Activated T-cell treated with anti-CD3 and anti-CD28 coated beads, Interleukin-2, amount 50 U/mL, for 72 hours (primary cell): ENCODE results near the gene UBA52. TPM values are rescaled to one million over a fixed set of nuclear protein-coding genes. Genes with fewer than 3 reads are reported as not detected.
"Not testable (repeated sequence)": the region's sequence is repeated elsewhere in the genome, so short reads cannot be mapped to it uniquely, and the experiment has no call there.

Source experiments
- ATAC-seq, 2 donors: fragments of 150-1000 bp; cut with Tn5 transposase; replicated peaks in 1 of 2; 2 replicates each; pipeline ENCODE4 v1.10.0; 2021; ENCODE audit warnings: moderate library complexity in 2 of 2, mild to moderate bottlenecking in 1 of 2
- DNase-seq, 2 donors: peaks; one replicate each; pipeline ENCODE4 v3.0.0; 2021 to 2022; ENCODE audit warnings: mixed read lengths in 1 of 2
- H3K27ac Mint-ChIP-seq: one replicate; pipeline ENCODE4 v1.8.0; 2022; ENCODE audit warnings: mild to moderate bottlenecking, moderate library complexity, mixed read lengths
- H3K27me3 Mint-ChIP-seq: one replicate; pipeline ENCODE4 v1.8.0; 2022; ENCODE audit warnings: low read depth, mixed read lengths
- H3K36me3 Mint-ChIP-seq, 2 donors: one replicate each; pipeline ENCODE4 v1.8.0; 2022; ENCODE audit warnings: mixed read lengths in 2 of 2, mild to moderate bottlenecking in 1 of 2; ENCODE audit not compliant: insufficient read depth in 2 of 2
- H3K4me1 Mint-ChIP-seq: one replicate; pipeline ENCODE4 v1.8.0; 2022; ENCODE audit warnings: low read depth, mixed read lengths
- H3K4me3 Mint-ChIP-seq, 2 donors: one replicate each; pipeline ENCODE4 v1.8.0; 2022; ENCODE audit warnings: mild to moderate bottlenecking in 2 of 2, mixed read lengths in 2 of 2, moderate library complexity in 2 of 2
- H3K9me3 Mint-ChIP-seq, 2 donors: one replicate each; pipeline ENCODE4 v1.8.0; 2022; ENCODE audit warnings: mixed read lengths in 2 of 2
- total RNA-seq, 2 donors: library from RNA; stranded (reverse); gene quantifications; one replicate each; pipeline ENCODE4 v1.2.3, GENCODE V29; 2022

UBA52 gene
- total RNA-seq, 2 donors from 2014 or later, result 1,602 TPM

GRCh38 chr19:18590273-18591272, 18.9 kb downstream of the UBA52 start:
- Mint-ChIP-seq H3K27ac (peak overlapping the region; percentile 31), H3K36me3 (peaks cover 0 to 2% of the 10 kb centered on the region in 2 donors), H3K9me3 (no peaks in the 10 kb centered on the region), H3K4me3 (peak overlapping the region; percentile 88 to 90), H3K27me3 (peaks cover 3% of the 10 kb centered on the region), H3K4me1 (peaks cover 53% of the 10 kb centered on the region)
- ATAC-seq, result no peak
- peak in 1 of 2 donors; percentile 42 for DNase-seq

- ATAC-seq (no peak), DNase-seq (no peak)
- Mint-ChIP-seq H3K4me3 (no peak overlapping the region), H3K27me3 (peaks cover 5% of the 10 kb centered on the region), H3K9me3 (no peaks in the 10 kb centered on the region), H3K36me3 (peaks cover 0 to 2% of the 10 kb centered on the region in 2 donors), H3K27ac (no peak overlapping the region), H3K4me1 (peaks cover 52% of the 10 kb centered on the region)
Observed at GRCh38 chr19:18591735-18592385, 20.2 kb downstream of the UBA52 start.

DNA sequence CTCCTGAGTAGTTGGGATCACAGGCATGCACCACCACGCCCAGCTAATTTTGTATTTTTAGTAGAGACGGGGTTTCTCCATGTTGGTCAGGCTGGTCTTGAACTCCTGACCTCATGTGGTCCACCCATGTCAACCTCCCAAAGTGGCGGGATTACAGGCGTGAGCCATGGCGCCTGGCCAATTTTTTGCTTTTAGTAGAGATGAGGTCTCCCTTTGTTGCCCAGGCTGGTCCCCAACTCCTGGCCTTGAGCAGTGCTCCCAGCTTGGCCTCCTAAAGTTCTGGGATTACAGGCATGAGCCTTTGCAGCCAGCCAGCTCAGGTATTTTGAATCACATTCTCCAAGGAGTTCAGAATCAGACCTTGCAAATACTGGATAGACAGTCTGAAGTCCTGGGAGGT, 21.1 kb downstream of the UBA52 start:
- H3K27me3 Mint-ChIP-seq, H3K9me3 Mint-ChIP-seq, DNase-seq, H3K27ac Mint-ChIP-seq, H3K4me3 Mint-ChIP-seq, ATAC-seq, H3K36me3 Mint-ChIP-seq: not testable (repeated sequence)
- H3K4me1 Mint-ChIP-seq, result peaks cover 47% of the 10 kb centered on the region

DNA sequence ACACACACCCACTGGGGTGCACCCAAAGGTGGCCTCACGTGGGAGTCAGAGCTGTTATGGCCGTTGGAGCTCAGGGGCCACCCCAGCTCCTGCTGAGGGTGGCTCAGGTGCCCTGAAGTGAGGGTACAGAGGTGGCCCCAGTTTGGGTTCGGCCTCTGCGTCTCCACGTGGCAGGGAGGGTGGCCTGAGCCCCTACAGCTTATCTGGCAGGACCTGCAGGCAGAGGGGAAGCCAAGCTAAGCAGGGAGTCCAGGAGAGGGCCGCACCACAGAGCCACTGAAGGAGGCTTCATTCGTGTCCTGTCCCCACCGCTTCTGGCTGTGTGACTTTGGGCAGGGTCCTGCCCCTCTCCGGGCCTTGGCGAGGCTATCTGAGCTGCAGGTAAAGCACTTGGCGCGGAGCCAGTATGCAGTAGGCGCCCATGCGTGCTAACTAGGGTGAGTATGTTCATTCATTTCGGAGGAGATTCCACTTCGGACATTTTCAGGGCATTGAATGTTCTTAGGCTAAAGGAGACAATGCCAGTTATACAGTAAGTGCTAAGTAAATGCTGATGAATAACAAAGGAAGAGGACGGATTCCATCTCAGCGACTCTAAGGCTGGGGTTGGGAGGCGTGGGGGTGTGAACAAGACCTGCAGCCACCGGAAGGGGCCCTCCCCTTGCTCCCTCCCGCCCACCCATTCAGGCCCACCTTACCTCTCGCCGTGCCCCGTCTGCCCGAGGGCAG, 21.9 kb downstream of the UBA52 start:
- no peak overlapping the region for H3K27ac Mint-ChIP-seq
- ATAC-seq, result no peak
- no peaks in the 10 kb centered on the region for H3K9me3 Mint-ChIP-seq
- H3K4me3 Mint-ChIP-seq, result peak overlapping the region; percentile 62 to 87
- H3K4me1 Mint-ChIP-seq, result peaks cover 40% of the 10 kb centered on the region
- H3K36me3 Mint-ChIP-seq, result peaks cover 0 to 2% of the 10 kb centered on the region in 2 donors
- peaks cover 5% of the 10 kb centered on the region for H3K27me3 Mint-ChIP-seq
- DNase-seq, result no peak

DNA sequence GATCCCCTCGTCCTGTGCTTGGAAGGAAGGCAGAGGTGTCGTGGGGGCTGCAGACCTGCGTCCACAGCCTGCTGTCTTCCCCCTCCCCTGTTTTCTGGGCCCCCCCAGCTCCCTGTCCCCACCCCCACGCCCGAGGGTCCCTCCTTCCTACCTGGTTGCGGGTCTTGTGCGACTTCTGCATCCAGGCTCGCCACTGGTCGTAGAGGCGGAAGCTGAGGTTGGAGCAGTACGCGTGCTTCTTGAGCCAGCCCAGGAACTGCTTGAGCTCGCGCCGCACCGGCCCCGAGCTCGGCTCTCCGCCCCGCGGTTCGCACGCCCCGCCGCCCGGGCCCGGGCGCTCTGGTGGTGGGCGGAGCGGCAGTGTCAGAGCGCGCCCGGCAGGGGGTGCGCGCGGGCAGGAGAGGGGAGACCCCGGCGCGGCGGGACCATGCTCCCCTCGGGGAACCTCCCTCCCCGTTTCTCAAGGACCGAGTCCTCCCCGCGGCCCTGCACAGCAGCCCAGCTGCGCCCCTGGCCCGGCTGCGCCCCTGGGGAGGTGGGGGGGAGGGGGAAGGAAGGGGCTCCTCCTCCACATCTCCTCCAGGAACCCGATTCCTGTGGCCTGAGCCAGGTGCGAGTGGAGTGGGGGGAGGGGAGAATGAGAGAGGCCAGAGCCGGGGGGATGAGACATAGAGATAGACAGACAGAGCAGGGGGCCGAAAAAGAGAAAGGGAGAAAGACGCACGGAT, 22.6 kb downstream of the UBA52 start:
- H3K27ac Mint-ChIP-seq, result no peak overlapping the region
- DNase-seq, result peak; percentile 82 to 88
- peak; percentile 65 to 74 for ATAC-seq
- peaks cover 0 to 2% of the 10 kb centered on the region in 2 donors for H3K36me3 Mint-ChIP-seq
- peaks cover 40% of the 10 kb centered on the region for H3K4me1 Mint-ChIP-seq
- H3K9me3 Mint-ChIP-seq, result no peaks in the 10 kb centered on the region
- H3K27me3 Mint-ChIP-seq, result peaks cover 9% of the 10 kb centered on the region
- peak overlapping the region; percentile 74 to 87 for H3K4me3 Mint-ChIP-seq

DNA sequence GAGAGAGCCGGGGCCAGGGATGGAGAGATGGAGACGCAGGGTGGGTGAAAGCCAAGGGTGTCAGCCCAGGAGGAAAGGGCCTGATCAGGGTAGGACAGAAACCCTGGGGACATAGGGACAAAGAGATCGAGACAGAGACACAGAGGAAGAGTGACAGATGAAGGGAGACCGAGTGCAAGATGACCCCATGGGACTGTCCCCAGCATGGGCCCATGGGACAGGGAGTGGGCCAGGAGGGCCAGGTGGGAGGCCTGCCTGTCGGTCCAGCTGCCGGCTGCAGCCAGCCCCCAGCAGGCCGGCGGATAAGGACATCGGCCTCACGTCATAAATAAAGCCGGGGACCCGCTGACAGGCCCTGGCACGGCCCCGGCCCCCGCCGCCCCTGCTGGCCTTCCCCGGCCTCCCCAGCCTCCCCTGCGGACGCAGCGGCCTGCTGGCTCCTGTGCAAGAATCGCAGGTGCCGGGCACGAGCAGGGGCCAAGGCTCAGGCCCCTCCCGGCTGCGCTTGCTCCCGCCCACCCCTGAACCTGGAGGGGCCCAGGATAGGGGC, 23.2 kb downstream of the UBA52 start:
- Mint-ChIP-seq H3K27ac (no peak overlapping the region), H3K4me1 (peaks cover 35% of the 10 kb centered on the region), H3K9me3 (no peaks in the 10 kb centered on the region), H3K36me3 (peaks cover 0 to 2% of the 10 kb centered on the region in 2 donors), H3K27me3 (peaks cover 11% of the 10 kb centered on the region), H3K4me3 (peak overlapping the region; percentile 74 to 87)
- ATAC-seq, result peak in 1 of 2 donors; percentile 4
- DNase-seq, result no peak

- Mint-ChIP-seq H3K27ac (no peak overlapping the region), H3K9me3 (no peaks in the 10 kb centered on the region), H3K4me3 (peak overlapping the region; percentile 23 to 58), H3K4me1 (peaks cover 30% of the 10 kb centered on the region), H3K36me3 (peaks cover 0 to 2% of the 10 kb centered on the region in 2 donors), H3K27me3 (peaks cover 11% of the 10 kb centered on the region)
- DNase-seq (no peak), ATAC-seq (no peak)
Observed at GRCh38 chr19:18595475-18595874, 23.8 kb downstream of the UBA52 start.

GRCh38 chr19:18596752-18597157, 25.1 kb downstream of the UBA52 start:
- peaks cover 14% of the 10 kb centered on the region for H3K27me3 Mint-ChIP-seq
- H3K27ac Mint-ChIP-seq, result no peak overlapping the region
- H3K4me3 Mint-ChIP-seq, result no peak overlapping the region
- H3K9me3 Mint-ChIP-seq, result no peaks in the 10 kb centered on the region
- no peaks in the 10 kb centered on the region for H3K36me3 Mint-ChIP-seq
- H3K4me1 Mint-ChIP-seq, result peaks cover 25% of the 10 kb centered on the region
- peak in 1 of 2 donors; percentile 34 for DNase-seq
- ATAC-seq, result peak; percentile 16 to 26

GRCh38 chr19:18597809-18598660, 26.4 kb downstream of the UBA52 start:
- Mint-ChIP-seq H3K27me3 (peaks cover 25% of the 10 kb centered on the region), H3K4me3 (no peak overlapping the region), H3K4me1 (peaks cover 25% of the 10 kb centered on the region), H3K9me3 (no peaks in the 10 kb centered on the region), H3K36me3 (no peaks in the 10 kb centered on the region), H3K27ac (no peak overlapping the region)
- DNase-seq, result no peak
- ATAC-seq, result no peak

GRCh38 chr19:18599485-18599884, 27.8 kb downstream of the UBA52 start:
- Mint-ChIP-seq H3K4me3 (no peak overlapping the region), H3K36me3 (no peaks in the 10 kb centered on the region), H3K9me3 (no peaks in the 10 kb centered on the region), H3K4me1 (peaks cover 17% of the 10 kb centered on the region), H3K27ac (no peak overlapping the region), H3K27me3 (peaks cover 32% of the 10 kb centered on the region)
- DNase-seq (no peak), ATAC-seq (no peak)

- peaks cover 14% of the 10 kb centered on the region for H3K4me1 Mint-ChIP-seq
- not testable (repeated sequence) for H3K36me3 Mint-ChIP-seq, H3K9me3 Mint-ChIP-seq, H3K27ac Mint-ChIP-seq, H3K4me3 Mint-ChIP-seq, DNase-seq, ATAC-seq
- peaks cover 38% of the 10 kb centered on the region for H3K27me3 Mint-ChIP-seq
Observed at GRCh38 chr19:18600692-18601397, 29.2 kb downstream of the UBA52 start.
